ENCODE data around the gene GOLGA8B. TPM values are rescaled to one million over a fixed set of nuclear protein-coding genes. Genes with fewer than 3 reads are reported as not detected.
"Not testable (repeated sequence)": the region's sequence is repeated elsewhere in the genome, so short reads cannot be mapped to it uniquely, and the experiment has no call there.

GOLGA8B gene
- total RNA-seq, 1 experiment from 2014 or later: 51.0 TPM

GRCh38 chr15:34591306-34591705 is 7.9 kb upstream of the GOLGA8B start:
- Histone ChIP-seq H3K36me3 (ENCODE audit: low read depth, low read length) (no peaks in the 10 kb centered on the region), H3K9me2 (replicated peaks; ENCODE audit: low read length) (no peaks in the 10 kb centered on the region), H3K9me3 (ENCODE audit: low read length) (no peaks in the 10 kb centered on the region), H3K27me3 (ENCODE audit: low read length) (no peaks in the 10 kb centered on the region), H3K4me2 (ENCODE audit: low read length) (no peak overlapping the region), H3F3A (ENCODE audit: low read length, unreplicated experiment) (no peaks in the 10 kb centered on the region), H3K4me1 (ENCODE audit: insufficient read depth, low read length) (no peaks in the 10 kb centered on the region), H3K4me3 (ENCODE audit: low read length) (no peak overlapping the region), H2AFZ (ENCODE audit: low read length) (no peak overlapping the region), H3K79me2 (ENCODE audit: low read length) (no peaks in the 10 kb centered on the region), H3K27ac (ENCODE audit: low read length) (no peak overlapping the region), H4K20me1 (ENCODE audit: low read length) (no peaks in the 10 kb centered on the region), H3K9ac (ENCODE audit: low read length) (no peak overlapping the region)
- POLR2A ChIA-PET (ENCODE audit: unreplicated experiment): no interaction called here
- CTCF ChIA-PET: no interaction called here
- intact Hi-C loops (cut with micrococcal nuclease): no loop called here
- DNase-seq (no peak), ATAC-seq (no peak)
- no TSS peak for BruUV-seq (replicated peaks)
- TF ChIP-seq EZH2 (IDR thresholded peaks at IDR 0.05; ENCODE audit: low read length, unreplicated experiment) (no peak), CTCF (conservative IDR thresholded peaks at IDR 0.05; ENCODE audit: low read depth, low read length) (no peak)

GRCh38 chr15:34588046-34588674 is 4.7 kb upstream of the GOLGA8B start:
- Histone ChIP-seq H3K9me3 (ENCODE audit: low read length) (no peaks in the 10 kb centered on the region), H3F3A (ENCODE audit: low read length, unreplicated experiment) (no peaks in the 10 kb centered on the region), H3K4me1 (ENCODE audit: insufficient read depth, low read length) (peaks cover 6% of the 10 kb centered on the region; the same call in 1 of the 2 replicates), H3K9me2 (replicated peaks; ENCODE audit: low read length) (no peaks in the 10 kb centered on the region), H3K36me3 (ENCODE audit: low read depth, low read length) (no peaks in the 10 kb centered on the region), H3K79me2 (ENCODE audit: low read length) (peaks cover 14% of the 10 kb centered on the region), H2AFZ (ENCODE audit: low read length) (peak overlapping the region; percentile 80), H4K20me1 (ENCODE audit: low read length) (no peaks in the 10 kb centered on the region), H3K4me2 (ENCODE audit: low read length) (peak overlapping the region; percentile 77), H3K9ac (ENCODE audit: low read length) (peak overlapping the region; percentile 19; the same call in 1 of the 2 replicates), H3K27me3 (ENCODE audit: low read length) (no peaks in the 10 kb centered on the region), H3K27ac (ENCODE audit: low read length) (no peak overlapping the region), H3K4me3 (ENCODE audit: low read length) (peak overlapping the region; percentile 58)
- intact Hi-C loops (cut with micrococcal nuclease): loop anchor here (1.0 kb wide), 3 partner anchors 372 to 526 kb away; no protein-coding TSS in a partner anchor
- CTCF ChIA-PET: interaction anchor here (0.5 to 1.4 kb wide), 5 partner anchors 11 to 480 kb away, joined by 3 to 8 read pairs (median 4); no protein-coding TSS in a partner anchor
- TF ChIP-seq CTCF (conservative IDR thresholded peaks at IDR 0.05; ENCODE audit: low read depth, low read length): peak; percentile 91
- no peak for TF ChIP-seq EZH2 (IDR thresholded peaks at IDR 0.05; ENCODE audit: low read length, unreplicated experiment)
- TSS peak; percentile 96 for BruUV-seq (replicated peaks)
- ATAC-seq: peak; percentile 64
- peak; percentile 80 for DNase-seq
- POLR2A ChIA-PET (ENCODE audit: unreplicated experiment): no interaction called here

- H4K20me1 ChIP-seq (ENCODE audit: low read length); ATAC-seq; H3K36me3 ChIP-seq (ENCODE audit: low read depth, low read length); POLR2A ChIA-PET (ENCODE audit: unreplicated experiment); DNase-seq; BruUV-seq (replicated peaks); H3K9me2 ChIP-seq (replicated peaks; ENCODE audit: low read length); H3K27me3 ChIP-seq (ENCODE audit: low read length); intact Hi-C loops (cut with micrococcal nuclease); H2AFZ ChIP-seq (ENCODE audit: low read length); H3K4me3 ChIP-seq (ENCODE audit: low read length); H3F3A ChIP-seq (ENCODE audit: low read length, unreplicated experiment); H3K9ac ChIP-seq (ENCODE audit: low read length); H3K27ac ChIP-seq (ENCODE audit: low read length); H3K4me2 ChIP-seq (ENCODE audit: low read length); H3K9me3 ChIP-seq (ENCODE audit: low read length); CTCF ChIA-PET: not testable (repeated sequence)
- peaks cover 16% of the 10 kb centered on the region; the same call in 1 of the 2 replicates for H3K4me1 ChIP-seq (ENCODE audit: insufficient read depth, low read length)
- H3K79me2 ChIP-seq (ENCODE audit: low read length): peaks cover 36% of the 10 kb centered on the region
These were observed 2.5 kb upstream of the GOLGA8B start for GRCh38 chr15:34585966-34586365.
